Measurements from ENCODE around the gene DSTN.

DNA sequence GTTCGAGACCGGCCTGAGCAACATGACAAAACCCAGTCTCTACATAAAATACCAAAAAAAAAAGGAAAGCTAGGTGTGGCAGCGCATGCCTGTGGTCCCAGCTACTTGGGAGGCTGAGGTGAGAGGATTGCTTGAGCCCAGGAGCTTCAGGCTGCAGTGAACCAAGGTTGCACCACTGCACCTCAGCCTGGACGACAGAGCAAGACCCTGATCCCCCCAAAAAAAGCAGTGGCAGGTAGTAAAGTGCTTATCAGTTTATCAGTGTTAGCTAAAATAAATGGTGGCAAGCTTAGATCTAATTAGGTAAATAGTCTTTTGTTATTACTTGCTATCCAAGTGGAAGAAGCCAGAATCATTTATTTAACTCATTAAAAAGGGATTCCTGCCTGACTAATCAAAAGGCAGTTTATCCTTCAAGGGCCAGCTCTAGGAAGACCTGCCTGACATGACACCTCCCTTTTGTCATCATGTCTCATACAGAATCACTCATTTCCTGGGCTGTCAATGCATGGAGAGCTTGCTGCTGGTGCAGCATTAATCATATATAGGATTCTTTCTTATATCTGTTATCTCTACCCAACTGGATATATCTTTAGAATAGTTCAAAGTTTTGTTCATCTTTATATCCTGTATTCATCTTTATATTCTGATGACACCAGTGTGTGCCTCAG, 9.6 kb downstream of the DSTN start:
- TF ChIP-seq, protein P1, sequence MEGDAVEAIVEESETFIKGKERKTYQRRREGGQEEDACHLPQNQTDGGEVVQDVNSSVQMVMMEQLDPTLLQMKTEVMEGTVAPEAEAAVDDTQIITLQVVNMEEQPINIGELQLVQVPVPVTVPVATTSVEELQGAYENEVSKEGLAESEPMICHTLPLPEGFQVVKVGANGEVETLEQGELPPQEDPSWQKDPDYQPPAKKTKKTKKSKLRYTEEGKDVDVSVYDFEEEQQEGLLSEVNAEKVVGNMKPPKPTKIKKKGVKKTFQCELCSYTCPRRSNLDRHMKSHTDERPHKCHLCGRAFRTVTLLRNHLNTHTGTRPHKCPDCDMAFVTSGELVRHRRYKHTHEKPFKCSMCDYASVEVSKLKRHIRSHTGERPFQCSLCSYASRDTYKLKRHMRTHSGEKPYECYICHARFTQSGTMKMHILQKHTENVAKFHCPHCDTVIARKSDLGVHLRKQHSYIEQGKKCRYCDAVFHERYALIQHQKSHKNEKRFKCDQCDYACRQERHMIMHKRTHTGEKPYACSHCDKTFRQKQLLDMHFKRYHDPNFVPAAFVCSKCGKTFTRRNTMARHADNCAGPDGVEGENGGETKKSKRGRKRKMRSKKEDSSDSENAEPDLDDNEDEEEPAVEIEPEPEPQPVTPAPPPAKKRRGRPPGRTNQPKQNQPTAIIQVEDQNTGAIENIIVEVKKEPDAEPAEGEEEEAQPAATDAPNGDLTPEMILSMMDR (conservative IDR thresholded peaks at IDR 0.05): no peak
- no peak for TF ChIP-seq ZFX (IDR thresholded peaks at IDR 0.05)
